ENCODE results near the gene P3H2.

Gene P3H2

GRCh38 chr3:190131329-190131728 lies 10.6 kb upstream of the P3H2 start:
- H3K4me3 ChIP-seq (ENCODE audit: low read depth in 1 of 2, low read length in 2 of 2), result no peak overlapping the region
- ATAC-seq (ENCODE audit: insufficient read depth, low read depth) (no peak), DNase-seq (no peak)
- no peaks in the 10 kb centered on the region for H3K79me2 ChIP-seq (ENCODE audit: insufficient read depth, low read length)
- no peaks in the 10 kb centered on the region for H3K9me3 ChIP-seq (ENCODE audit: insufficient read depth, low read length, severe bottlenecking)
- no peak for TF ChIP-seq EZH2 (IDR thresholded peaks at IDR 0.05; ENCODE audit: borderline replicate concordance, low read depth, low read length, severe bottlenecking)
- no peak for TF ChIP-seq CTCF (IDR thresholded peaks at IDR 0.05; ENCODE audit: borderline replicate concordance, extremely low read depth, low read length, poor library complexity, severe bottlenecking)
- H3K27me3 ChIP-seq (ENCODE audit: insufficient read depth, low read length, poor library complexity), result peaks cover 5% of the 10 kb centered on the region
- no peak overlapping the region for H2AFZ ChIP-seq (ENCODE audit: low read depth, low read length)
- H3K27ac ChIP-seq (ENCODE audit: low read length), result no peak overlapping the region
- H3K36me3 ChIP-seq (ENCODE audit: insufficient read depth, low read length), result no peaks in the 10 kb centered on the region
- no peak overlapping the region for H3K4me2 ChIP-seq (ENCODE audit: insufficient read depth, low read length)
- no peaks in the 10 kb centered on the region for H3K4me1 ChIP-seq (ENCODE audit: insufficient read depth, low read length)
- H4K20me1 ChIP-seq (ENCODE audit: insufficient read depth, low read length), result no peaks in the 10 kb centered on the region
- no peak overlapping the region for H3K9ac ChIP-seq (ENCODE audit: low read depth, low read length)

GRCh38 chr3:190130696-190131095 lies 10.0 kb upstream of the P3H2 start:
- no peak for DNase-seq
- Histone ChIP-seq H3K79me2 (ENCODE audit: insufficient read depth, low read length) (no peaks in the 10 kb centered on the region), H3K27ac (ENCODE audit: low read length) (no peak overlapping the region), H3K9me3 (ENCODE audit: insufficient read depth, low read length, severe bottlenecking) (no peaks in the 10 kb centered on the region), H4K20me1 (ENCODE audit: insufficient read depth, low read length) (no peaks in the 10 kb centered on the region), H3K4me3 (ENCODE audit: low read depth in 1 of 2, low read length in 2 of 2) (no peak overlapping the region), H3K4me2 (ENCODE audit: insufficient read depth, low read length) (no peak overlapping the region), H3K27me3 (ENCODE audit: insufficient read depth, low read length, poor library complexity) (peaks cover 5% of the 10 kb centered on the region), H3K4me1 (ENCODE audit: insufficient read depth, low read length) (no peaks in the 10 kb centered on the region), H2AFZ (ENCODE audit: low read depth, low read length) (no peak overlapping the region), H3K36me3 (ENCODE audit: insufficient read depth, low read length) (no peaks in the 10 kb centered on the region), H3K9ac (ENCODE audit: low read depth, low read length) (no peak overlapping the region)
- no peak for ATAC-seq (ENCODE audit: insufficient read depth, low read depth)
- TF ChIP-seq CTCF (IDR thresholded peaks at IDR 0.05; ENCODE audit: borderline replicate concordance, extremely low read depth, low read length, poor library complexity, severe bottlenecking) (no peak), EZH2 (IDR thresholded peaks at IDR 0.05; ENCODE audit: borderline replicate concordance, low read depth, low read length, severe bottlenecking) (no peak)

- H3K4me3 ChIP-seq (ENCODE audit: low read depth in 1 of 2, low read length in 2 of 2), result no peak overlapping the region
- DNase-seq (no peak), ATAC-seq (ENCODE audit: insufficient read depth, low read depth) (no peak)
- TF ChIP-seq EZH2 (IDR thresholded peaks at IDR 0.05; ENCODE audit: borderline replicate concordance, low read depth, low read length, severe bottlenecking), result no peak
- no peak for TF ChIP-seq CTCF (IDR thresholded peaks at IDR 0.05; ENCODE audit: borderline replicate concordance, extremely low read depth, low read length, poor library complexity, severe bottlenecking)
- H3K79me2 ChIP-seq (ENCODE audit: insufficient read depth, low read length), result no peaks in the 10 kb centered on the region
- no peak overlapping the region for H3K27ac ChIP-seq (ENCODE audit: low read length)
- no peak overlapping the region for H2AFZ ChIP-seq (ENCODE audit: low read depth, low read length)
- no peak overlapping the region for H3K9ac ChIP-seq (ENCODE audit: low read depth, low read length)
- H3K4me1 ChIP-seq (ENCODE audit: insufficient read depth, low read length), result no peaks in the 10 kb centered on the region
- no peak overlapping the region for H3K4me2 ChIP-seq (ENCODE audit: insufficient read depth, low read length)
- H4K20me1 ChIP-seq (ENCODE audit: insufficient read depth, low read length), result no peaks in the 10 kb centered on the region
- peaks cover 5% of the 10 kb centered on the region for H3K27me3 ChIP-seq (ENCODE audit: insufficient read depth, low read length, poor library complexity)
- H3K9me3 ChIP-seq (ENCODE audit: insufficient read depth, low read length, severe bottlenecking), result no peaks in the 10 kb centered on the region
- no peaks in the 10 kb centered on the region for H3K36me3 ChIP-seq (ENCODE audit: insufficient read depth, low read length)
Observed at GRCh38 chr3:190130037-190130436, 9.3 kb upstream of the P3H2 start.

- Histone ChIP-seq H3K4me2 (ENCODE audit: insufficient read depth, low read length) (no peak overlapping the region), H3K4me3 (ENCODE audit: low read depth in 1 of 2, low read length in 2 of 2) (no peak overlapping the region), H3K9ac (ENCODE audit: low read depth, low read length) (no peak overlapping the region), H3K36me3 (ENCODE audit: insufficient read depth, low read length) (no peaks in the 10 kb centered on the region), H3K27ac (ENCODE audit: low read length) (no peak overlapping the region), H3K9me3 (ENCODE audit: insufficient read depth, low read length, severe bottlenecking) (no peaks in the 10 kb centered on the region), H3K27me3 (ENCODE audit: insufficient read depth, low read length, poor library complexity) (peaks cover 5% of the 10 kb centered on the region), H3K4me1 (ENCODE audit: insufficient read depth, low read length) (no peaks in the 10 kb centered on the region), H3K79me2 (ENCODE audit: insufficient read depth, low read length) (no peaks in the 10 kb centered on the region), H2AFZ (ENCODE audit: low read depth, low read length) (no peak overlapping the region), H4K20me1 (ENCODE audit: insufficient read depth, low read length) (no peaks in the 10 kb centered on the region)
- no peak for TF ChIP-seq CTCF (IDR thresholded peaks at IDR 0.05; ENCODE audit: borderline replicate concordance, extremely low read depth, low read length, poor library complexity, severe bottlenecking)
- no peak for TF ChIP-seq EZH2 (IDR thresholded peaks at IDR 0.05; ENCODE audit: borderline replicate concordance, low read depth, low read length, severe bottlenecking)
- DNase-seq (no peak), ATAC-seq (ENCODE audit: insufficient read depth, low read depth) (no peak)
Observed at GRCh38 chr3:190127797-190128196, 7.1 kb upstream of the P3H2 start.
